ENCODE data around the gene PRLH.

Gene PRLH

DNA sequence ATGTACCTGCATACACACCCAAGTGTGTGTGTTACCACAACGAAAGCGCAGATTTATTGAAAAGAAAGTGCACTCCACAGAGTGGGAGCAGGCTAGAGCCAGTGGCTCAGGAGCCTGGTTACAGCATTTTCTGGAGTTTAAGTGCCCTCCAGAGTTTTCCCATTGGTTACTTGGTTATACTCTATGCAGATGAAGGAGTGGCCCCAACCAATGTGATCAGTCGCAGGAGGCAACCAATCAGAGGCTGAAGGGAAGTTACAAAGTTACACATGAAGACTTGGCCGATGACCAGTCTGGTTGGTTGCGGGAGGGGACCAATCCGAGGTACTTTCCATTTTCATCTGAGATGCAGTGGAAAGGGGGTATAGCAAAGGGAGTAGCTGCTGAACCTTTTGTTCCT, 13.5 kb upstream of the PRLH start:
- H3K9ac ChIP-seq (ENCODE audit: insufficient read length): no peak overlapping the region
- H3K27ac ChIP-seq: no peak overlapping the region
- DNase-seq (ENCODE audit: low read depth, low spot score): no peak
- no peak overlapping the region for H3K4me3 ChIP-seq
- no peak for TF ChIP-seq POLR2AphosphoS5 (IDR thresholded peaks at IDR 0.05; ENCODE audit: borderline replicate concordance, low read depth, low read length)
- TF ChIP-seq FOXP2 (optimal IDR thresholded peaks at IDR 0.05; ENCODE audit: control extremely low read depth, extremely low read length, insufficient read depth): no peak
- H3K36me3 ChIP-seq (ENCODE audit: insufficient read depth, low read length): no peaks in the 10 kb centered on the region
- no peaks in the 10 kb centered on the region for H3K9me3 ChIP-seq (ENCODE audit: low read depth, low read length)

DNA sequence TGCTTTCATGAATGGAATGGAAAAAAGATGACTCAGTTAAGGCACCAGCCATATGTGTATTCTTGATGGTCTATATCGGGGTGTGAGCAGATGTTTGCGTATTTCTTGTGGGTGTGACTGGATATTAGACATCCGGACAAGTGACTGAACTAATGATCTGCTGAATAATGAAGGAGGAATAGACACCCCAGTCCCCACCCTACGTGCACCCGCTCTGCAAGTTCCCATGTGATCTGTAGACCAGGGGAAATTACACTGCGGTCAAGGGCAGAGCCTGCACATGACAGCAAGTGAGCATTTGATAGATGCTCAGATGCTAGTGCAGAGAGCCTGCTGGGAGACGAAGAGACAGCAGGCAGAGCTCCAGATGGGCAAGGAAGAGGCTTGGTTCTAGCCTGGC, 12.4 kb upstream of the PRLH start:
- no peaks in the 10 kb centered on the region for H3K9me3 ChIP-seq (ENCODE audit: low read depth, low read length)
- H3K36me3 ChIP-seq (ENCODE audit: insufficient read depth, low read length): no peaks in the 10 kb centered on the region
- no peak overlapping the region for H3K4me3 ChIP-seq
- no peak overlapping the region for H3K27ac ChIP-seq
- no peak overlapping the region for H3K9ac ChIP-seq (ENCODE audit: insufficient read length)
- no peak for TF ChIP-seq POLR2AphosphoS5 (IDR thresholded peaks at IDR 0.05; ENCODE audit: borderline replicate concordance, low read depth, low read length)
- TF ChIP-seq EZH2 (IDR thresholded peaks at IDR 0.05): no peak
- TF ChIP-seq FOXP2 (optimal IDR thresholded peaks at IDR 0.05; ENCODE audit: control extremely low read depth, extremely low read length, insufficient read depth): no peak
- DNase-seq (ENCODE audit: low read depth, low spot score): no peak

DNA sequence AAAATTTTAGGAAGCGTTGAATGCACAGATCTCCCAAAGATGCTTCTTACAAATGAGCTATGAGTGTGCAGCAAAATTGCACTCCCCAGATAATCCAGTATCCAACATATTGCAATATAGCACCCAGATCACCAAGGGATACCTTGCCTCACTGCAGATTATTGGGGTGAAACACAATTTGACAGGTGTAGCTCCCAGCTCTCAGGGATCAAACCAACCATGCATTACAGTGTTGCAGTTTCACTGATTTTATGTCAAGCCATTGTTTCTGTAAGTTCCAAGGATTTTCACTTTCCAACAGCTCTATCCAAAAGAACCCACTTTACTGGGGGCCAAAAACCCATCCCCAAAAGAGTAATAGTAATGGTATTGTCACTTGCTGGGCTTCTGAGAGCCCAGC, 10.8 kb upstream of the PRLH start:
- TF ChIP-seq EZH2 (IDR thresholded peaks at IDR 0.05): no peak

DNA sequence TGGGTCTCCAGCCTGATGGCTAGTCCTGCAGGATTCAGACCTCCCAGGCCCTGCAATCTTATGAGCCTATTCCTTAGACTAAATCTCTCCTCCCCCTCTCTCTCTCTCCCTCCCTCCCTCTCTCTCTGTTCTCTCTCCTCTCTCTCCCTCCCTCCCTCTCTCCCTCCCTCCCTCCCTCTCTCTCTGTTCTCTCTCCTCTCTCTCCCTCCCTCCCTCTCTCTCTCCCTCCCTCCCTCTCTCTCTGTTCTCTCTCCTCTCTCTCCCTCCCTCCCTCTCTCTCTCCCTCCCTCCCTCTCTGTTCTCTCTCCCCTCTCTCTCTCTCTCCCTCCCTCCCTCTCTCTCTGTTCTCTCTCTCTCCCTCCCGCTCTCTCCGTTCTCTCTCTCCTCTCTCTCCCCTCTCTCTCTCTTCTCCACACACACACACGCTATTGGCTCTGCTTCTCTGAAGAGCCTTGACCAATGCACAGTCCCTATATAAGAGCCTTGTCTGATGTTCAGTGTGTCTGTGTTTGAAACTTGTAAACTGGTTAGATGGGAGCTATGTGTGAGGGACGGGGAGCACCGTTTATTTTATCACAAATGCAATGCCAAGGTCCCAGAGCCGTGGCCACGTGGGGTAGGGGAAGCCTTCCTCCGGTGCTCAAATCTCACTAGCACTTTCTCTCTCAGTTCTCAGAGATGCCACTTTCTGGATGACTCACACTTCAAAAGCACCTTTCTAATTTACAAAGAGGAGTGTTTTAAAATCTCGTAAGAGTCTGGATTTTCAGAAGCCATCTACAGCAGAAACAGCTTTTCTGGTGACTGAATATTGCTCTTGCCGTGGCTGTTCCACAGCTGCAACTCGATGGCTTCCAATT, 9.4 kb upstream of the PRLH start:
- Histone ChIP-seq H3K27ac (no peak overlapping the region), H3K9me3 (ENCODE audit: low read depth, low read length) (no peaks in the 10 kb centered on the region), H3K9ac (ENCODE audit: insufficient read length) (no peak overlapping the region), H3K4me3 (no peak overlapping the region), H3K36me3 (ENCODE audit: insufficient read depth, low read length) (no peaks in the 10 kb centered on the region)
- no peak for TF ChIP-seq POLR2AphosphoS5 (IDR thresholded peaks at IDR 0.05; ENCODE audit: borderline replicate concordance, low read depth, low read length)
- TF ChIP-seq FOXP2 (optimal IDR thresholded peaks at IDR 0.05; ENCODE audit: control extremely low read depth, extremely low read length, insufficient read depth): no peak
- TF ChIP-seq EZH2 (IDR thresholded peaks at IDR 0.05): no peak
- DNase-seq (ENCODE audit: low read depth, low spot score): no peak

More for the DNA sequence above, 10.8 kb upstream of the PRLH start:
- Histone ChIP-seq H3K36me3 (ENCODE audit: insufficient read depth, low read length) (no peaks in the 10 kb centered on the region), H3K9me3 (ENCODE audit: low read depth, low read length) (no peaks in the 10 kb centered on the region), H3K4me3 (no peak overlapping the region), H3K27ac (no peak overlapping the region), H3K9ac (ENCODE audit: insufficient read length) (no peak overlapping the region)
- no peak for DNase-seq (ENCODE audit: low read depth, low spot score)

DNA sequence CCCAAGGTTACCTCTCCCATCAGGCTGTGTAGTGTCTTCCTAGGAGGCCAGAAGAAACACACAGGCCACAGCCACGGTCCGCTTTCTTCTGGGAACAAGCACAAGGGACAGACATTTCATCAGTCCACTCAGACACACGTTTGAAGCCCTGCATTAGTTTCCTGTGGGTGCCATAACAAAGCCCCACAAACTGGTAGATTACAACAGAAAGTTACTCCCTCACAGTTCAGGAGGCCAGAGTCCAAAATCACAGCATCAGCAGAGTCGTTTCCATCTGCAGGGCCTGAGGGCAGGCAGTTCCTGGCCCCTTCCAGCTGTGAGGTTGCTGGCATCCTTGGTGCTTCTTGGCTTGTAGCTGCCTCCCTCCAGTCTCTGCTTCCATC, 8.8 kb upstream of the PRLH start:
- Histone ChIP-seq H3K9me3 (ENCODE audit: low read depth, low read length) (no peaks in the 10 kb centered on the region), H3K36me3 (ENCODE audit: insufficient read depth, low read length) (no peaks in the 10 kb centered on the region), H3K27ac (no peak overlapping the region), H3K9ac (ENCODE audit: insufficient read length) (no peak overlapping the region), H3K4me3 (no peak overlapping the region)
- TF ChIP-seq FOXP2 (optimal IDR thresholded peaks at IDR 0.05; ENCODE audit: control extremely low read depth, extremely low read length, insufficient read depth): no peak
- no peak for TF ChIP-seq POLR2AphosphoS5 (IDR thresholded peaks at IDR 0.05; ENCODE audit: borderline replicate concordance, low read depth, low read length)
- TF ChIP-seq EZH2 (IDR thresholded peaks at IDR 0.05): no peak
- DNase-seq (ENCODE audit: low read depth, low spot score): no peak

DNA sequence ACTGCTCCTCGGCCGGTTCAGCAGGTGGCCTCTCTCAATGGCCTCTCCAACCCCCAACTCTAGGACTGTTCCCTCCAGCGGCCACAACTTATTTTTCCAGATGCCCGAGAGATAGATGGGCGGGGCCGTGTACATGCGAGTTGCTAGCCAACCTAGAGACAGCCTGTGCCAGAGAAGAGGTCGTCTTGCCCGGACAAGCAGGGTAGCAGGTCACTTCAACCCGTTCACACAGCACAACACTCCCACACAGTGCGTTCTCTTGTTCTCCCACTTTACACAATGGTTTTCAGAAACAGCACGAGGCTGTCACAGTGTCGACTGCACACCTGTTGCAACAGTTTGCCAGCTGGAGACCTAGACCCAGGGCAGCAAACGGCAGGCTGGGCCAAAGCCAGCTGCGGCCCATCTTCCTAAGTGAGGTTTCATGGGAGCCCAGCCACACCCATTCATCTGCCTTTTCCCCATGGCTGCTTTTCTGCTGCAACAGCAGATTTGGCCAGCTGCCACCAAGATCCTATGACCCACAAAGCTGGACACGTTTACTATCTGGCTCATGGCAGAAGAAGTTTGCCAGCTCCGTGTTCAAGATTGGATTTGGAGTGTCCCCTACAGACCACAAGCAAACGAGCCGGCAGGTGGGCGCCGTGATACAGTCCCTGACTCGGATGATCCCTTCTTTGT, 7.3 kb upstream of the PRLH start:
- Histone ChIP-seq H3K9me3 (ENCODE audit: low read depth, low read length) (no peaks in the 10 kb centered on the region), H3K27ac (no peak overlapping the region)

DNA sequence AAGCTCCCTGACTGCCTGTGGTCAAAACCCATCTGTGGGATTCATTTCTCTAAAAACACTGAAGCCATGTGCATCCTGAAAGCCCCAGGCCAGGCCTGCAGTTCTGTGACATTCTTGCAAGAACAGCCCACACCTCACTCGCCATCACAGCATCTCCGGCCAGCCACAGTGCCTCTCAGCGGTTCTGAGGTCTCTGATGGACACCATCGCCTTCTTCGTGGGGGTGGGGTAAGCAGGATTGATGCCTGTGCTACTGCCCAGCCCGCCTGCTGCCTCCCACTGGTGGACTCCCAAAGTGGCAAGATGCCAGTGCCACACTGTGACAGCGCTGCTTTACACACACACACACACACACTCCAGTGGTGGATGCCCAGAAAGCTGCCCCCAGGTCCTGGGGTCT, 5.2 kb upstream of the PRLH start:
- no peaks in the 10 kb centered on the region for H3K36me3 ChIP-seq (ENCODE audit: insufficient read depth, low read length)
- H3K27ac ChIP-seq: no peak overlapping the region
- no peak for DNase-seq (ENCODE audit: low read depth, low spot score)
- no peak overlapping the region for H3K9ac ChIP-seq (ENCODE audit: insufficient read length)
- TF ChIP-seq FOXP2 (optimal IDR thresholded peaks at IDR 0.05; ENCODE audit: control extremely low read depth, extremely low read length, insufficient read depth): no peak
- no peak for TF ChIP-seq POLR2AphosphoS5 (IDR thresholded peaks at IDR 0.05; ENCODE audit: borderline replicate concordance, low read depth, low read length)
- no peak for TF ChIP-seq EZH2 (IDR thresholded peaks at IDR 0.05)
- H3K9me3 ChIP-seq (ENCODE audit: low read depth, low read length): no peaks in the 10 kb centered on the region
- no peak overlapping the region for H3K4me3 ChIP-seq

More for the DNA sequence above, 7.3 kb upstream of the PRLH start:
- Histone ChIP-seq H3K9ac (ENCODE audit: insufficient read length) (no peak overlapping the region), H3K36me3 (ENCODE audit: insufficient read depth, low read length) (no peaks in the 10 kb centered on the region), H3K4me3 (no peak overlapping the region)
- TF ChIP-seq FOXP2 (optimal IDR thresholded peaks at IDR 0.05; ENCODE audit: control extremely low read depth, extremely low read length, insufficient read depth): no peak
- DNase-seq (ENCODE audit: low read depth, low spot score): no peak

DNA sequence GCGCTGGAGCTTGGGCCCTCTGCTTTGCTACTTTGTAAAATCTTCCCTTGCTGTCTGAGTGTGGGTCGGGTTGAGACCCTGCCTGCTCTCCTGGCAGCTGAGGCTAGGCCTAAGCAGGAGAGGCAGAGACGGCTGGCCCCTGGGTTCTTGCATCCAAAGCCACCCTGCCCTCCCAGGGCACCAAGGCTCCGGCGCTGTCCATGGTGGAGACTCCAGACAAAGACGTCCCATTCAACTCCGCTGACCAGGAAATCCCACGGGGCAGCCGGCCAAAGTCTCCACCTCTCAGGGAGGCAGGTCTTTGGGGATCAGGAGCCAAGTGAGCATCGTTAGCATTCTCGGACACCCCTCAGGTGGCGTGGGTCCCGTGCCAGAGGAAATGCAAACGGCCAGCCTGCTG, 2.6 kb upstream of the PRLH start:
- TF ChIP-seq EZH2 (IDR thresholded peaks at IDR 0.05) (no peak), POLR2AphosphoS5 (IDR thresholded peaks at IDR 0.05; ENCODE audit: borderline replicate concordance, low read depth, low read length) (no peak)
- H3K4me3 ChIP-seq: no peak overlapping the region
- no peak overlapping the region for H3K9ac ChIP-seq (ENCODE audit: insufficient read length)
- no peak for DNase-seq (ENCODE audit: low read depth, low spot score)
- H3K27ac ChIP-seq: no peak overlapping the region
- no peaks in the 10 kb centered on the region for H3K9me3 ChIP-seq (ENCODE audit: low read depth, low read length)
- no peaks in the 10 kb centered on the region for H3K36me3 ChIP-seq (ENCODE audit: insufficient read depth, low read length)
